ENCODE measurements around the gene SLC6A3. TPM values are rescaled to one million over a fixed set of nuclear protein-coding genes. Genes with fewer than 3 reads are reported as not detected.
"Not testable (repeated sequence)": the region's sequence is repeated elsewhere in the genome, so short reads cannot be mapped to it uniquely, and the experiment has no call there.

The SLC6A3 gene
- total RNA-seq, 1 donor from 2014 or later = not detected

DNA sequence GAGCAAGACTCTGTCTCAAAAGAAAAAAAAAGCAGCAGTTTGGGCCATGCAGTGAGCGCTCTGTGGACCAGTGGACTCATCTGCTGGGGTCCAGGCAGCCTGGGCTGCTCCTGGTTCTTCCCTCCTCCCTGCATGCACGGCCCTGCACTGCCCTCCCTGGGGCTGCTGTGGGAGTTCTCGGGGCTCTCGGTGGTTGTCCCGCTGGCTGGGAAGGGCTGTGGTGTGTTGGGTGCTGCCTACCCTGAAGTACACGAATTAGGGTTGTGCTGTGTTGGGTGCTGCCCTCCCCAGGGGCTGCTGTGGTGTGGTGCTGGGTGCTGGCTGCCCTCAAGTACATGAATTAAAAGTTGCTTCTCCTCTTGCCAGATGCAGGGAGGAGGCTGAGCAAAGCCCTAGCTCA, 82.1 kb downstream of the SLC6A3 start:
- Mint-ChIP-seq H3K27me3 (ENCODE audit: unreplicated experiment) (peaks cover 26% of the 10 kb centered on the region), H3K36me3 (ENCODE audit: unreplicated experiment) (no peaks in the 10 kb centered on the region), H3K27ac (ENCODE audit: unreplicated experiment) (no peak overlapping the region), H3K4me3 (ENCODE audit: unreplicated experiment) (no peak overlapping the region), H3K4me1 (ENCODE audit: unreplicated experiment) (no peaks in the 10 kb centered on the region), H3K9me3 (ENCODE audit: unreplicated experiment) (no peaks in the 10 kb centered on the region)
- DNase-seq (ENCODE audit: extremely low spot score, unreplicated experiment) = no peak
- TF ChIP-seq, protein P1, sequence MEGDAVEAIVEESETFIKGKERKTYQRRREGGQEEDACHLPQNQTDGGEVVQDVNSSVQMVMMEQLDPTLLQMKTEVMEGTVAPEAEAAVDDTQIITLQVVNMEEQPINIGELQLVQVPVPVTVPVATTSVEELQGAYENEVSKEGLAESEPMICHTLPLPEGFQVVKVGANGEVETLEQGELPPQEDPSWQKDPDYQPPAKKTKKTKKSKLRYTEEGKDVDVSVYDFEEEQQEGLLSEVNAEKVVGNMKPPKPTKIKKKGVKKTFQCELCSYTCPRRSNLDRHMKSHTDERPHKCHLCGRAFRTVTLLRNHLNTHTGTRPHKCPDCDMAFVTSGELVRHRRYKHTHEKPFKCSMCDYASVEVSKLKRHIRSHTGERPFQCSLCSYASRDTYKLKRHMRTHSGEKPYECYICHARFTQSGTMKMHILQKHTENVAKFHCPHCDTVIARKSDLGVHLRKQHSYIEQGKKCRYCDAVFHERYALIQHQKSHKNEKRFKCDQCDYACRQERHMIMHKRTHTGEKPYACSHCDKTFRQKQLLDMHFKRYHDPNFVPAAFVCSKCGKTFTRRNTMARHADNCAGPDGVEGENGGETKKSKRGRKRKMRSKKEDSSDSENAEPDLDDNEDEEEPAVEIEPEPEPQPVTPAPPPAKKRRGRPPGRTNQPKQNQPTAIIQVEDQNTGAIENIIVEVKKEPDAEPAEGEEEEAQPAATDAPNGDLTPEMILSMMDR (IDR thresholded peaks at IDR 0.05) = no peak

DNA sequence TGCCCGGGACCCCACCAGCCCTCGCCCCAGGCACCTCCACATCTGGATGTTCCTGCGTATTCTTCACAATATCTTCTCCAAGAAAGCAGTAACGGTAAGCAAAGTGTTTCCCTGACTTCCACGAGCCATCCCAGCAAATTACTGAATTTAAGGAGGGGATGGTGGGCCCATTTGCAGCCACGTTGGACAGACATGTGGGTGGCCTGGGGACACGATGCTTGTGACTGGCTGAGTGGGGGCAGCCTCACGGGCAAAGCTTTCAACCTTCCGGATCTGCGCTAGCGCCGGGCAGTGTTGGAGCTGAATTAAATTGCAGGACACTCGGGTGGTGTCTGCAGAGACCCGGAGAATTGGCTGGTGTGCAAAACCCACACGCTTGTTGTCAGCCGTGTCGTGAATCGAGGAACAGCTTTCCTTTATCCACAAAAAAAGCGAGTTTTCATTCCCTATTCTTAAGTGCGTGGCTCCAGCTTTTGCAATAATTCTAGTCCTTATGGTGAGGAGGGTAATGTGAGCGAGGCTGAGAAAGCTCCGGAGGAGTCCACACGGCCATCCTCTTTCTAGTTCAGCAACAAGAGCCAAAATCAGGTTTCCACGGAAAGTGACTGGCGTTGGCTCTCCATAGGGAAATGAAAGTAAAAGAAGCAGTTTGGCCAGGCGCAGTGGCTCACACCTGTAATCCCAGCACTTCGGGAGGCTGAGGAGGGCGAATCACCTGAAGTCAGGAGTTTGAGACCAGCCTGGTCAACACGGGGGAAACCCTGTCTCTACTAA, 82.8 kb downstream of the SLC6A3 start:
- Mint-ChIP-seq H3K9me3 (ENCODE audit: unreplicated experiment) (no peaks in the 10 kb centered on the region), H3K4me3 (ENCODE audit: unreplicated experiment) (no peak overlapping the region), H3K27ac (ENCODE audit: unreplicated experiment) (no peak overlapping the region), H3K4me1 (ENCODE audit: unreplicated experiment) (no peaks in the 10 kb centered on the region), H3K36me3 (ENCODE audit: unreplicated experiment) (no peaks in the 10 kb centered on the region), H3K27me3 (ENCODE audit: unreplicated experiment) (peaks cover 26% of the 10 kb centered on the region)
- TF ChIP-seq, protein P1 (IDR thresholded peaks at IDR 0.05) = no peak
- no peak for DNase-seq (ENCODE audit: extremely low spot score, unreplicated experiment)

DNA sequence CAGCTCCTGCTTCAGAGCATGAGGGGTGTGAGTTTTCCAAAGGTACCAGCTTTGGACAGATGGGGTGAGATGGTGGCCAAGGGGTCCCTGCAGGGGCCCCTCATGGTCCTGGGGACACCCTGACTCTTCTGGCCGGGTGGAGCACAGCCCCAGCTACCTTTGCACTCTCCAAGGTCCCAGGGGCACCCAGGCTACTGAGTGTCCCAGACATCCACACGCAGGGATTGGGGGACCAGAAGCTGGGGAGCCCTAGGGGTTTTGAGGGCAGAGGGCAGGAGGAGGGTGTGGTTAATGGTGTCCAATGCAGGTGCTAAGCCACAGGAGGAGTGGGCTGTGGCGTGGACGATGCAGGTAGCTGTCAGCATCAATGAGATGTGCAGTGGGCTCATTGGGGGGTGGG, 84.4 kb downstream of the SLC6A3 start:
- TF ChIP-seq, protein P1 (IDR thresholded peaks at IDR 0.05) = no peak
- Mint-ChIP-seq H3K27ac (ENCODE audit: unreplicated experiment) (no peak overlapping the region), H3K4me3 (ENCODE audit: unreplicated experiment) (no peak overlapping the region), H3K9me3 (ENCODE audit: unreplicated experiment) (no peaks in the 10 kb centered on the region), H3K27me3 (ENCODE audit: unreplicated experiment) (peaks cover 25% of the 10 kb centered on the region), H3K36me3 (ENCODE audit: unreplicated experiment) (no peaks in the 10 kb centered on the region), H3K4me1 (ENCODE audit: unreplicated experiment) (no peaks in the 10 kb centered on the region)
- DNase-seq (ENCODE audit: extremely low spot score, unreplicated experiment) = no peak

DNA sequence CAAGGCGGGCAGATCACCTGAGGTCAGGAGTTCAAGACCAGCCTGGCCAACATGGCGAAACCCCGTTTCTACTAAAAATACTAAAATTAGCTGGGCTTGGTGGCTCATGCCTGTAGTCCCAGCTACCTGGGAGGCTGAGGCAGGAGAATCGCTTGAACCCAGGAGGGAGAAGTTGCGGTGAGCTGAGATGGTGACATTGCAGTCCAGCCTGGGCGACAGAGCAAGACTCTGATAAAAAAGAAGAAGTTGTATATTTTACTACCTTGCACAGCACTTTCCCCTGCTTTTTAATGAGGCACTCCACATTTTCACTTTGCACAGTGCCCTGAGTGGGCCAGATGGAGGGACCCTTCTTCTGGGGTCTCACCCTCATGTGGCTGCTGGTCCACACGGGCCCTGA, 84.9 kb downstream of the SLC6A3 start:
- H3K27me3 Mint-ChIP-seq (ENCODE audit: unreplicated experiment) = peaks cover 26% of the 10 kb centered on the region
- H3K9me3 Mint-ChIP-seq (ENCODE audit: unreplicated experiment); DNase-seq (ENCODE audit: extremely low spot score, unreplicated experiment); H3K27ac Mint-ChIP-seq (ENCODE audit: unreplicated experiment); H3K4me1 Mint-ChIP-seq (ENCODE audit: unreplicated experiment); H3K36me3 Mint-ChIP-seq (ENCODE audit: unreplicated experiment); H3K4me3 Mint-ChIP-seq (ENCODE audit: unreplicated experiment): not testable (repeated sequence)

DNA sequence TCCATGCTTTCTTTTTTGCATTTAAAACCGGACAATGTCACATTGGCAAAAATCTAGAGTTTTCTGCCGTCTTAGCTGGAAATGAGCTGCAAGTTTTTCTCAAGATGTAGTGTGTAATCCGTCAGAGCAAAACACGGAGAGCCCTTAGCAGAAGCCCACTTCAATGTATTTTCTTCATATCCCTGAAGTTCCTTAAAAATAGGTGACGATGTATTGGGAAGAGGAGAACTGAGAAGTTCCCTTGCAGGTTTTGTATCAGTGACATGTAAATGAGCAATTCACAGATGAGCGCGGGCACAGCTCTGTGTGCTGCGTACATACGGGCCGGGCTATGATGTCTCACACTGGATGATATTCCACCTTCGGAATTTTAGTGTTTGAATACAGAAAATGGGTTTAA, 85.5 kb downstream of the SLC6A3 start:
- peaks cover 28% of the 10 kb centered on the region for H3K27me3 Mint-ChIP-seq (ENCODE audit: unreplicated experiment)
- no peaks in the 10 kb centered on the region for H3K36me3 Mint-ChIP-seq (ENCODE audit: unreplicated experiment)
- TF ChIP-seq, protein P1 (IDR thresholded peaks at IDR 0.05) = no peak
- DNase-seq (ENCODE audit: extremely low spot score, unreplicated experiment) = no peak
- no peaks in the 10 kb centered on the region for H3K4me1 Mint-ChIP-seq (ENCODE audit: unreplicated experiment)
- no peak overlapping the region for H3K27ac Mint-ChIP-seq (ENCODE audit: unreplicated experiment)
- H3K9me3 Mint-ChIP-seq (ENCODE audit: unreplicated experiment) = no peaks in the 10 kb centered on the region
- no peak overlapping the region for H3K4me3 Mint-ChIP-seq (ENCODE audit: unreplicated experiment)
